Activated CD8-positive, alpha-beta memory T cell treated with anti-CD3 and anti-CD28 coated beads, Interleukin-2, amount 50 U/mL, for 4 hours (primary cell): Measurements from ENCODE around the gene MAMDC2.

ENCODE experiments used
- DNase-seq: peaks from one replicate; pipeline ENCODE4 v3.0.0-alpha.2; 2020

Gene MAMDC2

GRCh38 chr9:70111042-70111602 lies 67.5 kb downstream of the MAMDC2 start:
- DNase-seq, result peak; percentile 47

GRCh38 chr9:70111641-70112236 lies 68.1 kb downstream of the MAMDC2 start:
- no peak for DNase-seq

- no peak for DNase-seq
Measured at GRCh38 chr9:70112981-70113380, 69.3 kb downstream of the MAMDC2 start.

- no peak for DNase-seq
Measured at GRCh38 chr9:70113403-70114022, 69.9 kb downstream of the MAMDC2 start.

GRCh38 chr9:70114898-70115297 lies 71.2 kb downstream of the MAMDC2 start:
- no peak for DNase-seq

- DNase-seq, result no peak
Measured at GRCh38 chr9:70117835-70118319, 74.2 kb downstream of the MAMDC2 start.

- no peak for DNase-seq
Measured at GRCh38 chr9:70119786-70120185, 76.1 kb downstream of the MAMDC2 start.

GRCh38 chr9:70120834-70121510 lies 77.3 kb downstream of the MAMDC2 start:
- DNase-seq, result no peak

- DNase-seq, result no peak
Measured at GRCh38 chr9:70121818-70122436, 78.3 kb downstream of the MAMDC2 start.

- no peak for DNase-seq
Measured at GRCh38 chr9:70123695-70124094, 80.0 kb downstream of the MAMDC2 start.

- DNase-seq, result no peak
Measured at GRCh38 chr9:70125621-70126263, 82.1 kb downstream of the MAMDC2 start.

- no peak for DNase-seq
Measured at GRCh38 chr9:70127036-70127435, 83.4 kb downstream of the MAMDC2 start.

- no peak for DNase-seq
Measured at GRCh38 chr9:70127540-70128416, 84.1 kb downstream of the MAMDC2 start.

GRCh38 chr9:70130266-70130665 lies 86.6 kb downstream of the MAMDC2 start:
- no peak for DNase-seq

- DNase-seq, result no peak
Measured at GRCh38 chr9:70131296-70131695, 87.6 kb downstream of the MAMDC2 start.

GRCh38 chr9:70133253-70134208 lies 89.9 kb downstream of the MAMDC2 start:
- DNase-seq, result no peak

GRCh38 chr9:70134360-70134759 lies 90.7 kb downstream of the MAMDC2 start:
- DNase-seq, result no peak

- no peak for DNase-seq
Measured at GRCh38 chr9:70135176-70135575, 91.5 kb downstream of the MAMDC2 start.

GRCh38 chr9:70136632-70137031 lies 93.0 kb downstream of the MAMDC2 start:
- DNase-seq, result no peak

GRCh38 chr9:70137577-70137976 lies 93.9 kb downstream of the MAMDC2 start:
- DNase-seq, result no peak

GRCh38 chr9:70142101-70142500 lies 98.5 kb downstream of the MAMDC2 start:
- no peak for DNase-seq
